A549 (cell line): ENCODE measurements around the gene MINDY4.

Experiments used
- EHMT2 ChIP-seq: fragments of 200-600 bp; sonication (generic); IDR thresholded peaks from 2 replicates; pipeline ENCODE4 v1.6.1; 2016; ENCODE audit warnings: antibody characterized with exemption, low read depth, mild to moderate bottlenecking, moderate library complexity
- EP300 ChIP-seq, 2 experiments: fragments of >200 bp; sonication (Bioruptor Twin); formaldehyde crosslinking; IDR thresholded peaks; 2 replicates in 1 of 2; 3 replicates in 1 of 2; pipeline ENCODE4 v1.6.1; 2016 to 2017
- JUN ChIP-seq, 2 experiments: fragments of >200 bp; sonication (Bioruptor Twin); formaldehyde crosslinking; IDR thresholded peaks; 2 replicates in 1 of 2; 3 replicates in 1 of 2; pipeline ENCODE4 v1.6.1; 2016 to 2017
- KDM5A ChIP-seq: fragments of 200-600 bp; sonication (generic); IDR thresholded peaks from 2 replicates; pipeline ENCODE4 v1.6.1; 2016; ENCODE audit warnings: antibody characterized with exemption, mild to moderate bottlenecking
- MYC ChIP-seq: IDR thresholded peaks from 2 replicates; pipeline ENCODE4 v1.6.1; 2012; ENCODE audit warnings: mild to moderate bottlenecking, inconsistent platforms, low read length, improper control_type of control experiment, borderline replicate concordance
- PBX3 ChIP-seq: IDR thresholded peaks from 2 replicates; pipeline ENCODE4 v1.6.1; 2012
- POLR2A ChIP-seq: IDR thresholded peaks from 2 replicates; pipeline ENCODE4 v1.6.1; 2012; ENCODE audit warnings: mild to moderate bottlenecking, low read length
- POLR2AphosphoS2 ChIP-seq: conservative IDR thresholded peaks from 2 replicates; pipeline ENCODE4 v1.6.1; 2012; ENCODE audit warnings: low read length, improper control_type of control experiment, inconsistent platforms
- RFX5 ChIP-seq: fragments of 450-650 bp; IDR thresholded peaks from 2 replicates; pipeline ENCODE4 v1.7.1; 2014; ENCODE audit warnings: antibody characterized with exemption, mild to moderate bottlenecking, moderate library complexity
- RNF2 ChIP-seq: fragments of 200-600 bp; sonication (generic); IDR thresholded peaks from 2 replicates; pipeline ENCODE4 v1.6.1; 2016; ENCODE audit warnings: low read depth, mild to moderate bottlenecking, antibody characterized with exemption, moderate library complexity, borderline replicate concordance
- SMC3 ChIP-seq: fragments of >200 bp; sonication (Bioruptor Twin); formaldehyde crosslinking; IDR thresholded peaks from 3 replicates; pipeline ENCODE4 v1.6.1; 2018; ENCODE audit warnings: inconsistent platforms
- TF ChIP-seq, protein P1 (sequence below): fragments of >200 bp; sonication (Bioruptor Twin); formaldehyde crosslinking; IDR thresholded peaks from 3 replicates; pipeline ENCODE4 v1.5.1; 2016
- TF ChIP-seq, protein P2 (sequence below): IDR thresholded peaks from 2 replicates; pipeline ENCODE4 v1.6.1; 2012

DNA sequence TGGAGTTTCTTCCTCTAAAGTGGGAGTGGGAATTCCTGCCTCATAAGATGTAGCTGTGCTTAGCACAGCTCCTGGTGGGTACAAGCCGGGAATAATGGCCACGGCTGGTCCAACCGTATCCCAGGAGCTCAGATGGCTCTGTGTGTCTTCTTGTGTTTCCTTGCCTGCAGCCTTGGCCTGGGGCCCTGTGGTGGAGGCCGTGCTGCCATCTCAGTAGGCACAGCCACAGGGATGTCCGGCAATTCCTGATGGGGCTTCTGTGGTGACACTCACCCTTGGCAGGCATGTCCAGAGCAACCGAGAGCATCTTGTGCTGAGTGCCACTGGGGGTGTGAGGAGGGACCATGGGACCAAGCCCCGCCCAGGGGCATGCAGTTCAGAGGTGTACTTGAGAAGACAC is 90.4 kb downstream of the MINDY4 start:
- TF ChIP-seq POLR2A (no peak), MYC (no peak), RNF2 (no peak), JUN (IDR thresholded peaks at IDR 0.05) (no peak), EP300 (IDR thresholded peaks at IDR 0.05) (no peak), EHMT2 (no peak), POLR2AphosphoS2 (no peak), PBX3 (no peak), KDM5A (no peak), SMC3 (no peak), RFX5 (no peak)
- TF ChIP-seq, protein P1, sequence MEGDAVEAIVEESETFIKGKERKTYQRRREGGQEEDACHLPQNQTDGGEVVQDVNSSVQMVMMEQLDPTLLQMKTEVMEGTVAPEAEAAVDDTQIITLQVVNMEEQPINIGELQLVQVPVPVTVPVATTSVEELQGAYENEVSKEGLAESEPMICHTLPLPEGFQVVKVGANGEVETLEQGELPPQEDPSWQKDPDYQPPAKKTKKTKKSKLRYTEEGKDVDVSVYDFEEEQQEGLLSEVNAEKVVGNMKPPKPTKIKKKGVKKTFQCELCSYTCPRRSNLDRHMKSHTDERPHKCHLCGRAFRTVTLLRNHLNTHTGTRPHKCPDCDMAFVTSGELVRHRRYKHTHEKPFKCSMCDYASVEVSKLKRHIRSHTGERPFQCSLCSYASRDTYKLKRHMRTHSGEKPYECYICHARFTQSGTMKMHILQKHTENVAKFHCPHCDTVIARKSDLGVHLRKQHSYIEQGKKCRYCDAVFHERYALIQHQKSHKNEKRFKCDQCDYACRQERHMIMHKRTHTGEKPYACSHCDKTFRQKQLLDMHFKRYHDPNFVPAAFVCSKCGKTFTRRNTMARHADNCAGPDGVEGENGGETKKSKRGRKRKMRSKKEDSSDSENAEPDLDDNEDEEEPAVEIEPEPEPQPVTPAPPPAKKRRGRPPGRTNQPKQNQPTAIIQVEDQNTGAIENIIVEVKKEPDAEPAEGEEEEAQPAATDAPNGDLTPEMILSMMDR, result no peak
- TF ChIP-seq, protein P2, sequence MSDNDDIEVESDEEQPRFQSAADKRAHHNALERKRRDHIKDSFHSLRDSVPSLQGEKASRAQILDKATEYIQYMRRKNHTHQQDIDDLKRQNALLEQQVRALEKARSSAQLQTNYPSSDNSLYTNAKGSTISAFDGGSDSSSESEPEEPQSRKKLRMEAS, result no peak
